Naive thymus-derived CD4-positive, alpha-beta T cell (primary cell): Measurements from ENCODE around the gene ZNF133. TPM values are rescaled to one million over a fixed set of nuclear protein-coding genes. Genes with fewer than 3 reads are reported as not detected.

ENCODE experiments used
- ATAC-seq: fragments of 150-1000 bp; cut with Tn5 transposase; 2 replicates; pipeline ENCODE4 v1.10.0; 2021; ENCODE audit warnings: mild to moderate bottlenecking, moderate library complexity
- CTCF ChIA-PET: fragments of 350-600 bp; sonication (Branson Sonifier 250); formaldehyde crosslinking; loops from one replicate; lab custom pipeline; 2021; ENCODE audit warnings: antibody characterized with exemption; lab: Charles Lee
- POLR2A ChIA-PET: fragments of 350-600 bp; sonication (Branson Sonifier 250); formaldehyde crosslinking; loops from one replicate; lab custom pipeline; 2021; ENCODE audit warnings: antibody characterized with exemption, inconsistent platforms; lab: Charles Lee
- DNase-seq, 9 donors: peaks; one replicate each; pipeline versions ENCODE4 v3.0.0 to v3.0.0-alpha.2; 2020 to 2022; ENCODE audit warnings: mixed read lengths in 1 of 9
- H3K27ac ChIP-seq: one replicate; pipeline ENCODE4 v1.7.0; 2013; ENCODE audit warnings: mild to moderate bottlenecking, low read depth, low read length, moderate library complexity
- H3K27me3 ChIP-seq, 2 donors: one replicate each; pipeline ENCODE4 v1.7.0; 2013; ENCODE audit warnings: low read length in 2 of 2, mild to moderate bottlenecking in 2 of 2, moderate library complexity in 2 of 2; ENCODE audit not compliant: control insufficient read depth in 2 of 2, insufficient read depth in 2 of 2
- H3K36me3 ChIP-seq, 3 experiments: 1 replicate in 2 of 3; 2 replicates in 1 of 3; pipeline ENCODE4 v1.7.0; 2013; ENCODE audit warnings: low read length in 3 of 3, mild to moderate bottlenecking in 3 of 3, moderate library complexity in 1 of 3; ENCODE audit not compliant: insufficient read depth in 3 of 3, control insufficient read depth in 2 of 3
- H3K4me1 ChIP-seq, 2 donors: one replicate each; pipeline ENCODE4 v1.7.0; 2013; ENCODE audit warnings: low read length in 2 of 2, mild to moderate bottlenecking in 2 of 2, moderate library complexity in 1 of 2; ENCODE audit not compliant: control insufficient read depth in 2 of 2, insufficient read depth in 2 of 2
- H3K4me3 ChIP-seq: 2 replicates; pipeline ENCODE4 v1.7.0; 2013; ENCODE audit warnings: mild to moderate bottlenecking, low read length
- H3K9me3 ChIP-seq, 3 experiments: 1 replicate in 2 of 3; 2 replicates in 1 of 3; pipeline ENCODE4 v1.7.0; 2013; ENCODE audit warnings: low read length in 3 of 3; ENCODE audit not compliant: control insufficient read depth in 2 of 3
- H3K27ac Mint-ChIP-seq, 9 donors: one replicate each; pipeline ENCODE4 v1.8.0; 2020 to 2022; ENCODE audit warnings: mixed read lengths in 9 of 9, mild to moderate bottlenecking in 8 of 9, moderate library complexity in 5 of 9, inconsistent platforms in 2 of 9
- H3K27me3 Mint-ChIP-seq, 5 donors: one replicate each; pipeline ENCODE4 v1.8.0; 2021 to 2022; ENCODE audit warnings: mixed read lengths in 5 of 5, mild to moderate bottlenecking in 1 of 5
- H3K36me3 Mint-ChIP-seq, 5 donors: one replicate each; pipeline ENCODE4 v1.8.0; 2020 to 2022; ENCODE audit warnings: mixed read lengths in 5 of 5, mild to moderate bottlenecking in 3 of 5, inconsistent platforms in 1 of 5
- H3K4me1 Mint-ChIP-seq, 7 donors: one replicate each; pipeline ENCODE4 v1.8.0; 2020 to 2022; ENCODE audit warnings: mixed read lengths in 7 of 7, mild to moderate bottlenecking in 3 of 7, inconsistent platforms in 1 of 7
- H3K4me3 Mint-ChIP-seq, 10 donors: one replicate each; pipeline ENCODE4 v1.8.0; 2020 to 2022; ENCODE audit warnings: mild to moderate bottlenecking in 10 of 10, mixed read lengths in 10 of 10, moderate library complexity in 6 of 10, inconsistent platforms in 2 of 10
- H3K9me3 Mint-ChIP-seq, 11 donors: one replicate each; pipeline ENCODE4 v1.8.0; 2020 to 2022; ENCODE audit warnings: mixed read lengths in 11 of 11, mild to moderate bottlenecking in 4 of 11, inconsistent platforms in 1 of 11, moderate library complexity in 1 of 11
- intact Hi-C, 2 donors: fragments of 100-400 bp; cut with micrococcal nuclease; formaldehyde crosslinking; loops; one replicate each; pipeline ENCODE4 v1.15.1; 2023
- polyA plus RNA-seq, 2 donors: library from polyadenylated mRNA; unstranded; fragments of 300-500 nt; fragmentation: Illumina TruSeq; gene quantifications; one replicate each; pipeline ENCODE4 v1.2.3, GENCODE V29; 2021
- total RNA-seq, 6 experiments: library from RNA in 5 of 6; stranded (reverse) in 5 of 6; gene quantifications; 1 replicate in 5 of 6; 2 replicates in 1 of 6; pipeline ENCODE4 v1.2.3 and lab custom pipeline; 2021 to 2026

The ZNF133 gene
- total and polyA plus RNA-seq, 7 experiments from 2014 or later: 6.5 to 12.6 (median 9.4) TPM

DNA sequence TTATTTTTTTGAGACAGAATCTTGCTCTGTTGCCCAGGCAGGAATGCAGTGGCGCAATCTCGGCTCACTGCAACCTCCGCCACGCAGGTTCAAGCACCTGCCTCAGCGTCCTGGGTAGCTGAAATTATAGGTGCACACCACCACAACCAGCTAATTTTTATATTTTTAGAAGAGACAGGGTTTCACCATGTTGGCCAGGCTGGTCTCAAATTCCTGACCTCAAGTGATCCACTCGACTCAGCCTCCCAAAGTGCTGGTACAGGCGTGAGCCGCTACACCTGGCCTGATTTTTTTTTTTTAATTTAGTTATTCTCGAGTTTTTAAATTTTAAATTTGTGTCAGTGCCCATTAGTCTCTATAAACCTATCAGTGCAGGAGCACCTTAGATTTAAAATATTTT lies 24.4 kb downstream of the ZNF133 start:
- Mint-ChIP-seq H3K36me3 (peaks cover 21 to 69% (median 62%) of the 10 kb centered on the region in 5 donors), H3K27me3 (no peaks in the 10 kb centered on the region), H3K27ac (no peak overlapping the region), H3K4me3 (no peak overlapping the region), H3K9me3 (peaks cover 0 to 8% (median 0%) of the 10 kb centered on the region in 11 donors), H3K4me1 (peaks cover 0 to 7% (median 0%) of the 10 kb centered on the region in 7 donors)
- DNase-seq: no peak
- Histone ChIP-seq H3K9me3 (no peaks in the 10 kb centered on the region), H3K4me3 (no peak overlapping the region), H3K27me3 (no peaks in the 10 kb centered on the region), H3K4me1 (no peaks in the 10 kb centered on the region), H3K36me3 (peaks cover 0 to 27% (median 5%) of the 10 kb centered on the region in 3 experiments), H3K27ac (no peak overlapping the region)
- CTCF ChIA-PET: no interaction called here
- POLR2A ChIA-PET: interaction anchor here (0.7 kb wide), 1 partner anchor 452 kb away, joined by 3 read pairs; no protein-coding TSS in a partner anchor
- intact Hi-C loops: no loop called here
- ATAC-seq: no peak

DNA sequence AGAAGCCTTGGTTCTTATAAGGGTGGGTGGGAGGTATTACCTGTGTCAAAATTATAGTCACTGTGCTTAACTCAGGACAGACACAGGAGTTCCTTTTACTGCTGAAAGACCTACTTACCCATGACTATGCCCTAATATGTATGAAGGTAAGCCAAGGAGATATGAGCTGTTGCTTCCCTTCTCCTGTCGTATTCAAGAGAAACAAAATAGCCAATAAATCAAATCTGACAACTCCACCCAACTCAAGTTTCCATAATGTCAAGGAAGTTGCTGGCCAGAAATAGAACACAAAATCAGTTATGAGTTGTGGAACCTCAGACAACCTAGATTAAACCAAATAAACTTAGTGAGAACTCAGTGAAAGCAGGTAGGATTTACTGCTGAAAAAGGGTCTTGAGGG lies 25.1 kb downstream of the ZNF133 start:
- no peak overlapping the region for H3K27ac ChIP-seq
- Mint-ChIP-seq H3K36me3 (peaks cover 21 to 72% (median 61%) of the 10 kb centered on the region in 5 donors), H3K4me3 (no peak overlapping the region), H3K27me3 (no peaks in the 10 kb centered on the region), H3K4me1 (peaks cover 0 to 7% (median 0%) of the 10 kb centered on the region in 7 donors), H3K9me3 (peaks cover 0 to 8% (median 0%) of the 10 kb centered on the region in 11 donors), H3K27ac (no peak overlapping the region)
- POLR2A ChIA-PET: interaction anchor here (0.7 kb wide), 1 partner anchor 451 kb away, joined by 3 read pairs; no protein-coding TSS in a partner anchor
- ATAC-seq (no peak), DNase-seq (no peak)
- H3K36me3 ChIP-seq: peaks cover 0 to 27% (median 5%) of the 10 kb centered on the region in 3 experiments
- H3K27me3 ChIP-seq: no peaks in the 10 kb centered on the region
- no peaks in the 10 kb centered on the region for H3K9me3 ChIP-seq
- no peaks in the 10 kb centered on the region for H3K4me1 ChIP-seq
- no peak overlapping the region for H3K4me3 ChIP-seq
- intact Hi-C loops: no loop called here
- CTCF ChIA-PET: no interaction called here

DNA sequence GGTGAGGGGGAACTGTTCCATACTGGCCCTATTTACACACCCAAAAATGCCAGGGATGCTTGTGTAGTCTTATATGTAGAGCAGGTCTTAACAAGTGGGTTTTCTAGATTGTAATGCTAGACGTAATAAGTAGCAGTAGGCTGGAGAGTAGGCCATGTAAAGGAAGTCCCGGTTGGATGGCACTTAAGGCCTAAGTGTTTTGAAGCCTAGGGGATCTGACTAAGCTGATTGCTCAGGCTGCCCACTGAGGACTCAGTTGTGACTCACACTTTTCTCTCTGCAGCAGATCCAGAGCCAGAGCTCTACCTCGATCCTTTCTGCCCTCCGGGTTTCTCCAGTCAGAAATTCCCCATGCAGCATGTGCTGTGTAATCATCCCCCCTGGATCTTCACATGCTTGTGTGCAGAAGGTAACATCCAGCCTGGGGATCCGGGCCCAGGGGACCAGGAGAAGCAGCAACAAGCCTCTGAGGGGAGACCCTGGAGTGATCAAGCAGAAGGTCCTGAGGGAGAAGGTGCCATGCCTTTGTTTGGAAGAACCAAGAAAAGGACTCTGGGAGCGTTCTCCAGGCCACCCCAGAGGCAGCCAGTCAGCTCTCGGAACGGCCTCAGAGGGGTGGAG lies 26.6 kb downstream of the ZNF133 start:
- Mint-ChIP-seq H3K9me3 (peaks cover 0 to 8% (median 0%) of the 10 kb centered on the region in 11 donors), H3K4me3 (no peak overlapping the region), H3K27me3 (no peaks in the 10 kb centered on the region), H3K27ac (no peak overlapping the region), H3K36me3 (peaks cover 12 to 58% (median 46%) of the 10 kb centered on the region in 5 donors), H3K4me1 (no peaks in the 10 kb centered on the region)
- CTCF ChIA-PET: no interaction called here
- no peaks in the 10 kb centered on the region for H3K9me3 ChIP-seq
- H3K27me3 ChIP-seq: no peaks in the 10 kb centered on the region
- ATAC-seq: no peak
- no peak overlapping the region for H3K27ac ChIP-seq
- no peak for DNase-seq
- POLR2A ChIA-PET: no interaction called here
- intact Hi-C loops: no loop called here
- no peak overlapping the region for H3K4me3 ChIP-seq
- peaks cover 0 to 27% (median 5%) of the 10 kb centered on the region in 3 experiments for H3K36me3 ChIP-seq
- no peaks in the 10 kb centered on the region for H3K4me1 ChIP-seq

DNA sequence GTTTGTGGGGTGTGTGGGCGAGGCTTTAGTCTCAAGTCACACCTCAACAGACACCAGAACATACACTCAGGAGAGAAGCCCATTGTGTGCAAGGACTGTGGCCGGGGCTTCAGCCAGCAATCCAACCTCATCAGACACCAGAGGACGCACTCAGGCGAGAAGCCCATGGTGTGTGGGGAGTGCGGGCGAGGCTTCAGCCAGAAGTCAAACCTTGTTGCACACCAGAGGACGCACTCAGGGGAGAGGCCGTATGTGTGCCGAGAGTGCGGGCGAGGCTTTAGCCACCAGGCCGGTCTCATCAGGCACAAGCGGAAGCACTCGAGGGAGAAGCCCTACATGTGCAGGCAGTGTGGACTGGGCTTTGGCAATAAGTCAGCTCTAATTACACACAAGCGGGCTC lies 27.8 kb downstream of the ZNF133 start:
- no peak for ATAC-seq
- H3K36me3 Mint-ChIP-seq: peaks cover 10 to 52% (median 40%) of the 10 kb centered on the region in 5 donors
- H3K27ac Mint-ChIP-seq: no peak overlapping the region
- Histone ChIP-seq H3K4me3 (no peak overlapping the region), H3K27ac (no peak overlapping the region), H3K9me3 (no peaks in the 10 kb centered on the region), H3K4me1 (no peaks in the 10 kb centered on the region), H3K27me3 (no peaks in the 10 kb centered on the region), H3K36me3 (peaks cover 0 to 27% (median 5%) of the 10 kb centered on the region in 3 experiments)
- no peaks in the 10 kb centered on the region for H3K27me3 Mint-ChIP-seq
- H3K9me3 Mint-ChIP-seq: peaks cover 0 to 8% (median 0%) of the 10 kb centered on the region in 11 donors
- DNase-seq: no peak
- ChIA-PET POLR2A (no interaction called here), CTCF (interaction anchor here (0.7 kb wide), 1 partner anchor 1587 kb away, joined by 3 read pairs; no protein-coding TSS in a partner anchor)
- H3K4me3 Mint-ChIP-seq: no peak overlapping the region
- no peaks in the 10 kb centered on the region for H3K4me1 Mint-ChIP-seq
- intact Hi-C loops: no loop called here

DNA sequence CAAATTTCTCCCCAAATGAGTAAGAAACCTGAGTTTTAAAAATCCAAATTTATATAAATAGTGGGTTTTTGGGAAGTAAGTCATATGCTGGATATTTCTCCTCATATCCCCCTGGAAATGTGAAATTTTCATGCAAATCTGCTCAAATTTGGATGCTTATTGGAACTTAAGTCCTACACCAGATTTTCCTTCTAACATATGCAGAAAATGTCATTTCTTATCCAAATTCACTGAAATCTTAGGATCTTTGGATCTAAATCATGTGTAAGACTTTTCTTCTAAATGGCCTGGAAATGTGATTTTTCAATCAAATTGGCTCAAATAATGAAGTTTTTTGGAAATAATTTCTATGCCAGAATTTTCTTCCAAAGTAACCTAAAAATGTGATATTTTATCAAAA lies 33.0 kb downstream of the ZNF133 start:
- Mint-ChIP-seq H3K4me1 (no peaks in the 10 kb centered on the region), H3K4me3 (no peak overlapping the region), H3K9me3 (peaks cover 0 to 5% (median 2%) of the 10 kb centered on the region in 11 donors), H3K27me3 (no peaks in the 10 kb centered on the region), H3K36me3 (peaks cover 0 to 16% (median 11%) of the 10 kb centered on the region in 5 donors), H3K27ac (no peak overlapping the region)
- intact Hi-C loops: no loop called here
- no peak for ATAC-seq
- Histone ChIP-seq H3K4me1 (no peaks in the 10 kb centered on the region), H3K4me3 (no peak overlapping the region), H3K36me3 (peaks cover 0 to 7% (median under 1%) of the 10 kb centered on the region in 3 experiments), H3K27ac (no peak overlapping the region), H3K27me3 (no peaks in the 10 kb centered on the region), H3K9me3 (no peaks in the 10 kb centered on the region)
- no peak for DNase-seq
- ChIA-PET POLR2A (no interaction called here), CTCF (no interaction called here)

DNA sequence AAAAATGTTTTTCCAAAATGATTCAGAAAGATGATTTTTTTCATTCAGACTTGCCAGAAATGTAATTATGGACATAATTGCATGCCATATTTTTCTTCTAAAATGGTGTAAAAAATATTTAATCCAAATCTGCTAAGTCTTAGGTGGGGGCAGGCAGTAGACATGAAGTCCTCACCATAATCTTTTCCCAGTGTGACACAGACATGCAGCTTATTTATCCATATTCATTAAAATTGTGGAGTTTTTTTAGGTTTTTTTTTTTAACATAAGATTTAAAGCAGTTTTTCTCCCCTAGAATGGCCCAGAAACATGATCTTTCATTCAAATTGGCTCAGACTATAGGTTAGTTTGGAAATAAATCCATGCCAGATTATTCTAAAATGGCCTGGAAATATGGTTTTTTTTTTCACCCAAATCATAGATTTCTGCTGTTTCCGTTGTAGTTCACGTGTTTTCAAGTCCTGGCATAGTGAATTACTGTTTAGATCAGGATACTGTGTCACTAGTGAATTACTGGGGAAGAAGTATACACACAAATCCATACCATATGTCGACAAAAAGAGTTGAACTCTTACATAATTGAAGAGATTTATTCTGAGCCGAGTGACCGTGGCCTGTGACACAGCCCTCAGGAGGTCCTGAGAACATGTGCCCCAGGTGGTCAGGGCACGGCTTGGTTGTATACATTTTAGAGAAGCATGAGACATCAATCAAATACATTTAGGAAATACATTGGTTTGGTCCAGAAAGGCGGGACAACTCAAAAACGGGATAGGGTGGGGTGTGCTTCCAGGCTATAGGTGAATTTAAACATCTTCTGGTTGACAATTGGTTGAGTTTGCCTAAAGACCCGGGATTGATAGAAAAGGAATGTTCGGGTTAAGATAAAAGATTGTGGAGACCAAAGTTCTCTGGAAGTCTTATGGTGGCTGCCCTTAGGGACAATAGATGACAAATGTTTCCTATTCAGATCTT lies 33.9 kb downstream of the ZNF133 start:
- no peak for ATAC-seq
- POLR2A ChIA-PET: no interaction called here
- peaks cover 0 to 10% (median 3%) of the 10 kb centered on the region in 11 donors for H3K9me3 Mint-ChIP-seq

More for the DNA sequence above, 33.9 kb downstream of the ZNF133 start:
- no peaks in the 10 kb centered on the region for H3K27me3 ChIP-seq
- Mint-ChIP-seq H3K36me3 (peaks cover 0 to 6% (median 6%) of the 10 kb centered on the region in 5 donors), H3K4me3 (no peak overlapping the region), H3K27ac (no peak overlapping the region), H3K4me1 (no peaks in the 10 kb centered on the region), H3K27me3 (no peaks in the 10 kb centered on the region)
- intact Hi-C loops: no loop called here
- no peak overlapping the region for H3K27ac ChIP-seq
- H3K36me3 ChIP-seq: no peaks in the 10 kb centered on the region
- CTCF ChIA-PET: no interaction called here
- DNase-seq: no peak
- no peaks in the 10 kb centered on the region for H3K4me1 ChIP-seq
- no peak overlapping the region for H3K4me3 ChIP-seq
- H3K9me3 ChIP-seq: no peaks in the 10 kb centered on the region
